HG03139 (cell line): ENCODE results near the gene SCRN2.

Source experiments
- ATAC-seq: cut with Tn5 transposase; IDR thresholded peaks from one replicate; pipeline ENCODE4 v1.9.1; 2021; ENCODE audit not compliant: unreplicated experiment

The SCRN2 gene

DNA sequence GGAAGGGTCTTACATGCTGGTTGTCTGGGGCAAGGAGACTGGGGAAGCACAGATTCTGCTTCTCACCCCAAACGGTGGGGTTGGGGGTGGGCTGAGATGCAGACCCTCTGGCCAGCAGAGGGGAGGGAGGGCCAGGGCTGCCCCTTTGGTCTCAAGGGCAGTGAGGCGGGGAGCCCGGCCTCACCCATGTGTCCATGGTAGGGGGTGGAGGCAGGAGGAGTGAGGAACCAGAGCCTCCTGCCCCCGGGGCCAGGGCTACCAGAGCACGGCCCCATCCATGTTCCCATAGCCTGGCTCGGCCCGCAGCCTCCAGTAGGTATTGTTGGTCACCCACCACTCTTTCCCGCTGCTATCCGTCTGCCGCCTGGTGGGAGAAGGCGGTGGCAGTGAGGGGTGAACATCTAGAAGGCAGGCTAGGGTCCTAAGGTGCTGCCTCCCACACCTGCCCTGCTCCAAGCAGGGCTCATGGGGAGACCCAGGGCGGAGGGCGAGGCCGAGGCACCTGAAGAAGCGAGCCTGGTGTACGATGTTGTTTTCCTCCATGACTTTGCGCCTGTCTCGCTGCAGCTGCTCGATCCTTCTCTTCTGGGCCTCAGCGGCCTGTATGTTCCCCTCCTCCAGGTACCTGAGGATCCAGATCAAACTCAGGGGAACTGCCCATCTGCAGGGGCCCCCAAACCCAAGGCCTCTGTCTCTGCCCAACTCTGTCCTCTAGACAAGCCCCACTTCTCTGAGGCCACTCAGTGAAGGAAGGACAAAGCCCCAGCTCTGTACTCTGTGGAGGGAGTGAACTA is 32.8 kb downstream of the SCRN2 start:
- no peak for ATAC-seq

GRCh38 chr17:47807421-47807820 is 33.7 kb downstream of the SCRN2 start:
- ATAC-seq: no peak

DNA sequence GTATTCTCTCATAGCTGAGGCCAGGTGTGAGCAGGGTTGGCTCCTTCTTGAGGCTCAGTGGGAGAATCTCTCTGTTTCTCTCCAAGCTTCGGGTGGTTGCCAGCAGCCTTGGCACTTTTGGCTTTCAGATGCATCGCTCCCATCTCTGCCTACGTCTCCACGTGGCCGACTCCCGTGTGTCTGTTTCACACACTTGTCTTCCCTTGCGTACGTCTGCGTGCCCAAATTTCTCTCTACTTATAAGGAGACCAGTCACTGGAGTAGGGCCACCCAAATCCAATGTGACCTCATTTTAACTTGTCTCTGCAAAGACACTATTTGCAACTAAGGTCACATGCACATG is 34.2 kb downstream of the SCRN2 start:
- no peak for ATAC-seq

DNA sequence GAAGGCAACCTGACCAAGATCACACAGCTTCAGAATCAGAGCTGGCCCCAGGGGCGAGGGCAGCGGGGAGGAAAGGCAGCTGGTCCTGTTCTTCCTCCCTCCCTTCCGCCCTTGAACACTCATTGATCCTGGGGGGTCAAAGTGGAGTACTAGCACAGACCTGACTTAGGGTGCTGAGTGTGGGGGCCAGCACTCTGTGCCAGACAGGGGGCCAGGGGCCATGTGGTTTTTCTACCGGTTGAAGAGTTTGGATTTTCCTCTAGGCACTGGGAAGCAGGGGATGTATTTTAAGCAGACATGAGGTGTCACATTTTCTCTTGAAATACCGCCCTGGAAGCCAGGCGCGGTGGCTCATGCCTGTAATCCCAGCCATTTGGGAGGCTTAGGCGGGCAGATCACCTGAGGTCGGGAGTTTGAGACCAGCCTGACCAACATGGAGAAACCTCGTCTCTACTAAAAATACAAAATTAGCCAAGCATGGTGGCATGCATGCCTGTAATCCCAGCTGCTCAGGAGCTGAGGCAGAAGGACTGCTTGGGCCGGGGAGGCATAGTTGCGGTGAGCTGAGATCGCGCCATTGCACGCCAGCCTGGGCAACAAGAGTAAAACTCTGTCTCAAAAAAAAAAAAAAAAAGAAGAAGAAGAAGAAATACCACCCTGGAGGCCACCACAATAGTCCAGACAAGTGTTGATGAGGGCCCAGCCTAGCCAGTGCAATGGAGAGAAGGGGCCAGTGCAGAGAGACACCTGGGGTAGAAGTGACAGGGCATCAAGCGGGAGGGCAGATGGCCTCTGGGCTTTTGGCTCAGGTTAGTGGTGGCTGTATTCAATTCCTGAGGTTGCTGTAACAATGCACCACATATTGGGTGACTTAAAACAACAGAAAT is 34.8 kb downstream of the SCRN2 start:
- no peak for ATAC-seq

DNA sequence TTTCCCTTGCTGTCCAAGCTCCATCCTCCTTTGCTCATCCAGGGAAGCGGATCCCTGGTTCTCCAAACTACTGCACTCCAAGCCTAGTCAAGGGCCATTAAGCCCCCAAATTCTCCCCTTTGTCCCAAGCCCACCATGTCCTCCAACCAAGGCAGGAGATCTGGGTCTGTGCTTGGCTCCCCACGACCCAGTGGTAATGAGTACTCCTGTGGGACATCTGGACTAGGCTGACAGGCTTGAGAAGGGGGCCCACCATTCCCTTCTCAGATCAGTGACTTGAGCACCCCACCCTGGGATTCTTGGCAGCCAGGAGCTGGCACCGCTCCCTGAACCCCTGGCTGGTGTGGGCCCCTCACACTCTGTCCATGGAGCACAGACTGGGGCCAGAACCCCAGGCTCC is 36.6 kb downstream of the SCRN2 start:
- no peak for ATAC-seq

- no peak for ATAC-seq
Measured at GRCh38 chr17:47803751-47804150, 37.3 kb downstream of the SCRN2 start.

DNA sequence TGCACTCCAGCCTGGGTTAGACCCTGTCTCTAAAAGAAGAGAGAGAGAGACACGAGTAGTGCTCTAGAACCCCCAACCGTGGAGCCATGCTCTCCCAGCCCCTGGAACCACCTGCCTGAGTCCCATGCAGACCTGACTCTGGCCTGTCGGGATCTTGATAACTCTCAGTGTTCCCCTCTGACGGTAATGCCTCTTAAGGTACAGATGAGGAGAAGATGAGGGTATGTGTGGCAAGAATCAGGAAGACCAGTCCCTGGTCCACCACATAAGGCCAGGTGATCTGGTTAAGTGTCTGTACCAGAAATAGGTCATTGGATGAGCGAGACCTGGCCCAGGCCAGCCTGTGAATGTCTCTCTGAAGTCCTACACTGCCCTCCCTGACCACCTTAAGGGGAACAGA is 37.9 kb downstream of the SCRN2 start:
- no peak for ATAC-seq

DNA sequence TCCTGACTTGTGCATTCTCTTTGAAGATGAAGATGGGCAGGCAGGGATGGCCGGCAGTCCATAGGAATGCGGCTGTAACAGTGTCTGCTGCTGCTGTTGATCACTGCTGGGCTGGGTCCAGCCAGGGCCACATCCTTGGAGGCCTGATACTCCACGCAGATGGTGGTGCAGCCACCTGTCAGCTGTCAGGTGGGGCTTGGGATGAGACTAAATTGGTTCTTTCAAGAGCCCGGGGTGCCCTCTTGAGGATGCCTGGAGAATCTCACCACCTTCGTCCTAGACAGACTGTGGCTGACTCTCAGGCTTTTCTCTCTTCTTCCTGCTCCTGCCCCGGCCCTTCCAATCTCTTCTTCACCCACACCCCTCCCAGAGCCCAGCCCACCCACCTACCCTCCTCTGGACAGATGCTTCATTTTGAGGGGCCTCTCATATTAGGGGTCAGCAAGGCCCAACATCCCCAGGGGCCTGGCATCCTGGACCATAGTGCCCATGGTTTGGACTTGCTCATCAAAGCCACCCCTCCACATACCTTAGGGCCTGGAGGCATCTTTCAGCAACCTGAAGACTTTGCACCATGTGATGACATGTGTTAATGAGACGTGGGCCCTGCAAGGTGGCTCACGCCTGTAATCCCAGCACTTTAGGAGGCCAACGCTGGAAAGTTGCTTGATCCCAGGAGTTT is 38.6 kb downstream of the SCRN2 start:
- ATAC-seq: no peak

- no peak for ATAC-seq
Measured at GRCh38 chr17:47801906-47802305, 39.2 kb downstream of the SCRN2 start.

GRCh38 chr17:47801176-47801765 is 39.8 kb downstream of the SCRN2 start:
- ATAC-seq: no peak

DNA sequence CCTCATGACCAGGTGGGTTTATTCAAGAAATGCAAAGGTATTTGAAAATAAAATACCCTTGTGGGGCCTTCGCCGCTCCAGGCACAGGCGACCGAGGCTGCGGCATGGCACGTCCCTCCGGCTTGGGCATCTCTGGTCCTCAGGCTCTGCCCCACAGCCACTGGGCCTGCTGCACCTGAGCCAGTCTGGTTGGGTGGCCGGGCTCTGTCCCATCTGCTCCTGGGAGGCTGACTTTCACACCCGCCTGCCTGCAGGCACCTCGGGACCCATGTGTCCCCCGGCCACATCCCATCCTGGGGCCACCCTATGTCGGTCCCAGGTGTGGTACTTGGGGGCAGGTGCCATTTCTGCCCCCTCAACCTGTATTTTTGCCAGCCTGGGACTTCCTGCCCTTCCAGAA is 40.4 kb downstream of the SCRN2 start:
- no peak for ATAC-seq

- ATAC-seq: no peak
Measured at GRCh38 chr17:47797797-47798196, 43.3 kb downstream of the SCRN2 start.

DNA sequence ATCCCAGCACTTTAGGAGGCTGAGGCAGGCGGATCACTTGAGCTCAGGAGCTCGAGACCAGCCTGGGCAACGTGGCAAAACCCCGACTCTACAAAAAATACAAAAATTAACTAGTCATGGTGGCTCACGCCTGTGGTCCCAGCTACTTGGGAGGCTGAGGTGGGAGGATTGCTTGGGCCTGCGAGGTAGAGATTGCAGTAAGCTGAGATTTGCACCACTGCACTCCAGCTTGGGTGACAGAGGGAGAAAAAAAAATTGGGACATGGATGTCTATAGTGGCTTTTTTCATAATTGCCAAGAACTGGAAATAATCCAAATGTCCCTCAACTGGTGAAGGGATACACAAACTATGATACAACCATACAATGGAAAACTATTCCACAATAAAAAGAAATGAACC is 48.1 kb downstream of the SCRN2 start:
- ATAC-seq: no peak

DNA sequence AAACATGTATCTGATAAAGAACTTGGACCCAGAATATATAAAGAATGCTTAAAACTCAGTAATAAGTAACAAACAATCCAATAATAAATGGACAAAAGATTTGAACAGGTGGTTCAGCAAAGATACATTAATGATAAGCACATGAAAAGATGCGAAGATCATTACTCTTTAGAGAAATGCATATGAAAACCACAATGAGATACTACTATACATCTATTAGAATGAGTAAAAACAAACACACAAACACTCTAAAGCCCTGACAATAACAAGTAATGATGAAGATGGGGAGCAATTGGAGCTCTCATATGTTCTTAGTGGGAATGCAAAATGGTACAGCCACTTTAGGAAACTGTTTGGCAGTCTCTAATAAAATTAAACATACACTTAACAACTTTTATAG is 48.6 kb downstream of the SCRN2 start:
- ATAC-seq: no peak

- no peak for ATAC-seq
Measured at GRCh38 chr17:47791025-47791424, 50.0 kb downstream of the SCRN2 start.

DNA sequence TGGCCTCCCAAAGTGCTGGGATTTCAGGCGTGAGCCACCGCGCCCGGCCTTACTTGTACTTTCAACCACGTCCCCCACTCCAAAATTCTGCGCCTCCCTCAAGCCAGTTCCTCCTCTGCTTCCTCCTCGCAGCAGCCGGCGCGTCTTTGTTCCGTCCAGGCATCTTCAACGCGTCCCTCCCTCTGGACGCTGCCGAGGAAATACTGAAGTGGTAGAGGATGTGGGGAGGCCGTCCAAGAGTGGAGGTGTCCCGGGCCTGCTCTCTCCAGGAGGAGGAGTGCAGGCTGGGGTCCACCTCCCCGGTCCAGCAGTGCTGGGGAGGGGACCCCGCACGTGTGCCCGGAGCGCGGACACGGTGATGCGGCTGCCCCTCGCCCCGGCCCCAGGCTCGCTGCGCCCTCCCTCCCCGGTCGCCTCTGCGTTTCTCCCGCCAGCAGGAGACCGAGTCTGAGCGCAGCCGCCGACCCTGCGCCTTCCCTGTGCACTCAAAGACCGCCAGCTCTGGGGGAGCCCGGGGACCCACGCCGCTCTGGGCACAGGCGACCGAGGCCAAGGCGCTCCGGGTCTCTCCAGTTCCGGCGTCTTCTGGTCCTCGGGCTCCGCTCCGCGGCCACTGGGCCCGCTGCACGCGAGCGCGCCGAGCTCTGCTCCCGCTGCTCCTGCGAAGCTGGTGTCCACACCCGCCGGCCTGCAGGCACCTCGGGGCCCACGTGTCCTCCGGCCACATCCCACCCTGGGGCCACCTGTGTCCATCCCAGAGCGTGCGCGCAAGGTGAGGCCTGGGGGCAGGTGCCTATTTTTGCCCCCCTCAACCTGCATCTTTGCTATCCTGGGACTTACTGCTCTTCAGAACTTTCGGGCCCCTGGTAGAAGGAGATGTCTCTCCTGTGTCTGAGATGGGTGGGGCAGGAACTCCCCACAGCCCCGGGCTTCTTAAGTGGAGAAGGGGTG is 51.2 kb downstream of the SCRN2 start:
- no peak for ATAC-seq
